COLO668 (cell line): ENCODE measurements around the gene SHISA6.

ENCODE experiments used
- DNase-seq: peaks from one replicate; lab custom pipeline; 2025; ENCODE audit not compliant: unreplicated experiment; lab: John Stamatoyannopoulos, UW

The SHISA6 gene

GRCh38 chr17:11264183-11264871, 23.3 kb downstream of the SHISA6 start:
- no peak for DNase-seq

GRCh38 chr17:11267999-11268575, 27.1 kb downstream of the SHISA6 start:
- no peak for DNase-seq

GRCh38 chr17:11269210-11269609, 28.2 kb downstream of the SHISA6 start:
- no peak for DNase-seq

- DNase-seq, result no peak
Measured at GRCh38 chr17:11272191-11272590, 31.2 kb downstream of the SHISA6 start.

GRCh38 chr17:11273596-11273995, 32.6 kb downstream of the SHISA6 start:
- no peak for DNase-seq

- no peak for DNase-seq
Measured at GRCh38 chr17:11274106-11274505, 33.1 kb downstream of the SHISA6 start.

- DNase-seq, result no peak
Measured at GRCh38 chr17:11276486-11276885, 35.5 kb downstream of the SHISA6 start.

- no peak for DNase-seq
Measured at GRCh38 chr17:11278186-11278991, 37.4 kb downstream of the SHISA6 start.

GRCh38 chr17:11278992-11279270, 37.9 kb downstream of the SHISA6 start:
- no peak for DNase-seq

GRCh38 chr17:11279776-11280344, 38.8 kb downstream of the SHISA6 start:
- DNase-seq, result no peak

GRCh38 chr17:11282586-11282985, 41.6 kb downstream of the SHISA6 start:
- no peak for DNase-seq

GRCh38 chr17:11284811-11285210, 43.8 kb downstream of the SHISA6 start:
- DNase-seq, result no peak

- no peak for DNase-seq
Measured at GRCh38 chr17:11285946-11286345, 44.9 kb downstream of the SHISA6 start.

GRCh38 chr17:11287791-11288190, 46.8 kb downstream of the SHISA6 start:
- no peak for DNase-seq

- DNase-seq, result no peak
Measured at GRCh38 chr17:11290814-11291213, 49.8 kb downstream of the SHISA6 start.

- DNase-seq, result no peak
Measured at GRCh38 chr17:11292491-11292890, 51.5 kb downstream of the SHISA6 start.

- DNase-seq, result no peak
Measured at GRCh38 chr17:11293480-11293879, 52.5 kb downstream of the SHISA6 start.

GRCh38 chr17:11294826-11295225, 53.8 kb downstream of the SHISA6 start:
- DNase-seq, result no peak

GRCh38 chr17:11296994-11297393, 56.0 kb downstream of the SHISA6 start:
- DNase-seq, result no peak

- DNase-seq, result no peak
Measured at GRCh38 chr17:11298401-11298800, 57.4 kb downstream of the SHISA6 start.

GRCh38 chr17:11300201-11300600, 59.2 kb downstream of the SHISA6 start:
- no peak for DNase-seq

- no peak for DNase-seq
Measured at GRCh38 chr17:11300738-11301137, 59.7 kb downstream of the SHISA6 start.
